ENCODE results near the gene SESN1. TPM values are rescaled to one million over a fixed set of nuclear protein-coding genes. Genes with fewer than 3 reads are reported as not detected.
"Not testable (repeated sequence)": the region's sequence is repeated elsewhere in the genome, so short reads cannot be mapped to it uniquely, and the experiment has no call there.

The SESN1 gene
- total RNA-seq, 1 experiment from 2014 or later, result 14.9 TPM

- in situ Hi-C loops (cut with HindIII; ENCODE audit: low pct_unique_long_range_greater_than_20kb, low sequenced_read_pairs), result no loop called here
- DNase-seq (ENCODE audit: low read depth), result no peak
Observed at GRCh38 chr6:108989700-108990099, 104.9 kb downstream of the SESN1 start.

DNA sequence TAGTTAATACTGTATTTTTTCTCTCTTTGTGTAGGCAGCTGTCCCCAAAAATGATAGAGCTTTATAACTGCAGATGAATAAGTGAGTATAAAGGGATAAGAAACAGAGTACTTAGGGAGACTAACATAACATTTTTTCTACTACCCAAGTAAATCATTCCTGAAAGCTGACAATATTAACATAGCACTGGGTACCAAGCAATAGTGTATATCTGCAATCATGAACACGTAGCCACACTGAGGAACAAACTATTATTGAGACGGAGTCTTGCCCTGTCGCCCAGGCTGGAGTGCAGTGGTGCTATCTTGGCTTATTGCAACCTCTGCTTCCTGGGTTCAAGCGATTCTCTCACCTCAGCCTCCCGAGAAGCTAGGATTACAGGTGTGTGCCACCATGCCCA, 105.9 kb downstream of the SESN1 start:
- in situ Hi-C loops (cut with HindIII; ENCODE audit: low pct_unique_long_range_greater_than_20kb, low sequenced_read_pairs), result no loop called here
- no peak for DNase-seq (ENCODE audit: low read depth)

GRCh38 chr6:108988296-108988695, 106.3 kb downstream of the SESN1 start:
- no peak for DNase-seq (ENCODE audit: low read depth)
- in situ Hi-C loops (cut with HindIII; ENCODE audit: low pct_unique_long_range_greater_than_20kb, low sequenced_read_pairs), result no loop called here

GRCh38 chr6:108987156-108987555, 107.5 kb downstream of the SESN1 start:
- DNase-seq (ENCODE audit: low read depth), result no peak
- in situ Hi-C loops (cut with HindIII; ENCODE audit: low pct_unique_long_range_greater_than_20kb, low sequenced_read_pairs), result no loop called here

- DNase-seq (ENCODE audit: low read depth), result no peak
- in situ Hi-C loops (cut with HindIII; ENCODE audit: low pct_unique_long_range_greater_than_20kb, low sequenced_read_pairs), result no loop called here
Observed at GRCh38 chr6:108985301-108985700, 109.3 kb downstream of the SESN1 start.

DNA sequence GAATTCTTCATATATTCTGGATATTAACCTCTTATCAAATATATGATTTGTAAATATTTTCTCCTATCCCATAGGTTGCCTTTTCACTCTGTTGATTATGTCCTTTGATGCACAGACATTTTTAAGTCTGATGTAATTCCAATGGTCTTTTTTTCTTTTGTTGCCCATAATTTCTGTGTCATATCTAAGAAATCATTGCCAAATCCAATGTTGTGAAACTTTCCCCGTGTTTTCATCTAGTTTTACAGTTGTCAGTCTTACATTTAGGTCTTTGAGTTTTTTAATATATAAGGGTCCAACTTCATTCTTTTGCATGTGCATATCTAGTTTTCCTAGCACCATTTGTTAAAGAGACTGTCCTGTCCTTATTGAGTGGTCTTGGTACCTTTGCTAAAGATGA, 111.5 kb downstream of the SESN1 start:
- no peak for DNase-seq (ENCODE audit: low read depth)
- in situ Hi-C loops (cut with HindIII; ENCODE audit: low pct_unique_long_range_greater_than_20kb, low sequenced_read_pairs), result no loop called here

- in situ Hi-C loops (cut with HindIII; ENCODE audit: low pct_unique_long_range_greater_than_20kb, low sequenced_read_pairs), result no loop called here
- no peak for DNase-seq (ENCODE audit: low read depth)
Observed at GRCh38 chr6:108982154-108983113, 112.2 kb downstream of the SESN1 start.

DNA sequence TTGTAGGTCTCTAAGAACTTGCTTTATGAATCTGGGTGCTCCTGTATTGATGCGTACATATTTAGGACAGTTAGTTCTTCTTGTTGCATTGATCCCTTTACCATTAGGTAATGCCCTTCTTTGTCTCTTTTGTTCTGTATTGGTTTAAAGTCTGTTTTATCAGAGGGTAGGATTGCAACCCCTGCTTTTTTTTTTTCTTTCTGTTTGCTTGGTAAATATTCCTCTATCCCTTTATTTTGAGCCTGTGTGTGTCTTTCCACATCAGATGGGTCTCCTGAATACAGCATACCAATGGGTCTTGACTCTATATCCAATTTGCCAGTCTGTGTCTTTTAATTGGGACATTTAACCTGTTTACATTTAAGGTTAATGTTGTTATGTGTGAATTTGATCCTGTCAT, 116.0 kb downstream of the SESN1 start:
- in situ Hi-C loops (cut with HindIII; ENCODE audit: low pct_unique_long_range_greater_than_20kb, low sequenced_read_pairs), result not testable (repeated sequence)

GRCh38 chr6:108974201-108974600, 120.4 kb downstream of the SESN1 start:
- in situ Hi-C loops (cut with HindIII; ENCODE audit: low pct_unique_long_range_greater_than_20kb, low sequenced_read_pairs), result no loop called here

More for the DNA sequence above, 116.0 kb downstream of the SESN1 start:
- DNase-seq (ENCODE audit: low read depth), result not testable (repeated sequence)

DNA sequence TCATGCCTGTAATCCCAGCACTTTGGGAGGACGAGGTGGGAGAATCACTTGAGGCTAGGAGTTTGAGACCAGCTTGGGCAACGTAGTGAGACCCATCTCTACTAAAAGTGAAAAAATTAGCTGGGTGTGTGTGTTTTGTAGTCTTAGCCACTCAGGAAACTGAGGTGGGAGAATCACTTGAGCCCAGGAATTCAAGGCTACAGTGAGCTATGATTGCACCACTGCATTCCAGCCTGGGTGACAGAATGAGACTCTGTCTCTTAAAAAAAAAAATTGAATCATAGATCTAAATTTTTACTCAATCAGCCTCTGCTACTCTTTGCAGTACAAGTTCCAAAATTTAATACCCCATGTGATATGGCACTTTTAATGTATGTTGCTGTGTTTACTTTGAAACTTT, 124.9 kb downstream of the SESN1 start:
- in situ Hi-C loops (cut with HindIII; ENCODE audit: low pct_unique_long_range_greater_than_20kb, low sequenced_read_pairs), result no loop called here
- DNase-seq (ENCODE audit: low read depth), result no peak

More at GRCh38 chr6:108974201-108974600, 120.4 kb downstream of the SESN1 start:
- no peak for DNase-seq (ENCODE audit: low read depth)

DNA sequence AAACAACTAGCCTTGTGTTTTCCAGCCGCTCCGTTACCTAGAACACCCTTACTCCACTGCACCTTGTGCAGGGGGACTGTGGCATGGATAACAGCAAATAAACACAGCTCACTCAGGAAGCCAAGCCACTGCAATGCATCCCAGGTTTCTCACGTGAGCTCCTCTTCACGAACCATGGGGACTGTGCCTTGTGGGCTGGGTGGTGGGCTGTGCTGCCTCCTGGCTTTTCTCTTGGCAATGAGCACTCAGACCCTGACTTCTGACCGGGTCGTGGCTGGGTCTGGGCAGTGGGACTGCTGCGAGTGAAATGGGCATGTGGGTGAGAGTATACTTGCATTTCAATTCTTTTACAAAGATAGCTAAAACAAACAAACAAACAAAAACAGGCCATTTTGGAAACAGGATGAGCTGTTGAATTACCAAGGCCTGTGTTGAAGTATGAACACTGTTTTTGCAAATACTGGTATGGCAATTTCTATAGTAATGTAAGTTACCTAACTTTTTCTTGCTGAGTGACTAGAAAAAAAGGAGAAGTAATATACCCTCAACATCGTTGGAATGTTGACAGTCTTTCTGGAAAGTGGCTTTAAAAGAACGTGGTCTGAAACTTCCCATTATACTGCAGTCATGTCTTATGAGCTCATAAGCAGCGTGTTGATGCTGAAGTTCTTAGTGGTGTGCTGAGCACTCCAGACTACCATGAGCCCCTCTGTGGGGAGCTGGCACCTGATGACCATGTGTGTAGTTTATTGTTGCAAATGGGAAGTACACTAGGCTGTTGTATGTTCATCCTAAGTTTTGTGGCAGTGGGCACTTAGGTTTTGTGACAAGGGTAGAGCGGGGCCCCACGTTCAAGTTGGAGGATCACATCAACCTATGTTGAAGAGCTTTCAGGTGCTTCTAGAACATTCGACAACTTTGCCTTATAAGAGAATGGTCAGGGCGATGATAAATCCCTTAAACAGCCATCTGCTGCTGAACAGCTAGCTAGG, 126.0 kb downstream of the SESN1 start:
- in situ Hi-C loops (cut with HindIII; ENCODE audit: low pct_unique_long_range_greater_than_20kb, low sequenced_read_pairs), result no loop called here
- no peak for DNase-seq (ENCODE audit: low read depth)

GRCh38 chr6:108966855-108967755, 127.5 kb downstream of the SESN1 start:
- in situ Hi-C loops (cut with HindIII; ENCODE audit: low pct_unique_long_range_greater_than_20kb, low sequenced_read_pairs), result no loop called here
- DNase-seq (ENCODE audit: low read depth), result peak; percentile 76

- in situ Hi-C loops (cut with HindIII; ENCODE audit: low pct_unique_long_range_greater_than_20kb, low sequenced_read_pairs), result no loop called here
- no peak for DNase-seq (ENCODE audit: low read depth)
Observed at GRCh38 chr6:108966251-108966650, 128.4 kb downstream of the SESN1 start.

DNA sequence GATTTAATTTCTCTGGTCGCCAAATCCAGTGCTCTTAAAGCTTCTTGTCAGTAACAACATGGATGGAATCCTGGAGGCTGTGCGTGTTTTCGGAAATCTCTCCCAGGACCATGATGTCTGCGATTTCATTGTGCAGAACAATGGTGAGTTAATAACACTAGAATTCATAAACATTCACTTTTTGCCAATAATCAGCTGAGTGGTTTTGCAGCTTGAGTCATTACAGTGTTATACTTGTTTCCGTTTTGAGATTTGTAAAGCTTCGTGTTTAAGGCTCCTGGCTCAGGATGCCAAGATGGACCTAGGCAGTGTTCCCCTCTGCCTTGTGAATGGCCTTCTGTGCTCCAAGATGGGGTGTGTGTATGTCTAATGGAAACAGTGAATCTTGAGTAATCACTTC, 132.7 kb downstream of the SESN1 start:
- in situ Hi-C loops (cut with HindIII; ENCODE audit: low pct_unique_long_range_greater_than_20kb, low sequenced_read_pairs), result no loop called here
- DNase-seq (ENCODE audit: low read depth), result no peak

DNA sequence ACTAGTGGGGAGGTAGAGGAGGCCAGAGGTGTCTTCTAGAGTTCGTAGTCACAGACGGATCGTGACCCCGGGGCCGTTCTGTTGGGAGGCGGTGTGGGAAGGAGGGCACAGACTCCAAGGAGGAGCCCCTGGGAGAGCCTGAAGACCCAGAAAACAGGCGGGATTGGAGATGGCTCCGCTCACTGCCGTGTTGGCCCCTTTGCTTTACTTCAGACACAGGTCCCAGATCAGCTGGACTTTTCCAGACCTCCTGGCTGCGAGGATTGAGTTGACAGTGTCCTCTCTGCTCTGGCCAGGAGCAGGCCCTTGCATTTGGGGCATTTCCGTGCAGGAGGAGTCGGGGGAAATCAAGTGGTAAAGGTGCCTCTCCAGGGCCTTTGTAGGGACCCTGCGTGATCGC, 133.6 kb downstream of the SESN1 start:
- DNase-seq (ENCODE audit: low read depth), result no peak
- in situ Hi-C loops (cut with HindIII; ENCODE audit: low pct_unique_long_range_greater_than_20kb, low sequenced_read_pairs), result no loop called here

DNA sequence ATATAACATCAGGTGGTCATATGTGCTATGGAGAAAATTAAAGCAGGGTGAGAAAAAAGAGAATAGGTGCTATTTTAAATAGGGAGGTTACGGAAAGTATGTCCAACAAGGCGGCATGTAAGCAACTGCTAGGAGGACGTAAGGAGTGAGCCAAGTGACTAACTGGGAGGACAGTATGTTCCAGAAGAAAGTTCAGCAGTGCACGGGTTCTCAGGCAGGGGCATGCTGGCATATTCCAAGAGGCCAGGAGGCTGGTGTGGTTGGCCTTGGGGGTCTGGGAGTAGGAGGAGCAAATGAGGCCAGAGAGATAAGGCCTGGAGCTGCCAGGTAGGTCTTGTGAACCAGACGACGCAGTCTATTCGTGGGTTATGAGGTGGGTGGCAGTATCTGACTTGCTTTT, 134.0 kb downstream of the SESN1 start:
- in situ Hi-C loops (cut with HindIII; ENCODE audit: low pct_unique_long_range_greater_than_20kb, low sequenced_read_pairs), result no loop called here
- no peak for DNase-seq (ENCODE audit: low read depth)

DNA sequence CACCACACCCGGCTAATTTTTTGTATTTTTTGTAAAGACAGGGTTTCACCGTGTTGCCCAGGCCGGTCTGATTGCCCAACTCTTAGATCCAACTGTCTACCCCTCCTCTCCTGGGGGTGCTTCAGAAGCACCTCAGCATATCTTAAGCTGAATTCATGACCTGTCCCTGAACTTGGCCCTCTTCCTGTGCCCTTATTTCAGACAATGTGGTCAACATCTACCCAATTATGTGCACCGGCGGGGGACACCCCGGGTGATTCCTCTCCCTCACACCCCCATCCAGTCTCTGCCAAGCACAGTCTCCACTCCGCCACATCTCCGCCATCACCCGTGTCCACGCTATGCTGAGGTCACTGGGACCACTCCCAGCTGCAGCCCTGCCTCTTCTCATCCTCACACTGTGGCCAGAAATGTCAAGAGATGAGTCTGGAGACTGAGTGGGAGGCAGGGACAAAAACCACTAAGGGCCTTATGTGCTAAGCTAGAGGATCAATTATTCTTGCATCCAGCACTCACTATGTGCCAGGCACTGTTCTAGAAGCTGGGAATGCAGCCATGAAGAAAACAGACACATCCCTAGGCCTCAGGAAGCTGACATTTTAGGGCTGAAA, 134.6 kb downstream of the SESN1 start:
- in situ Hi-C loops (cut with HindIII; ENCODE audit: low pct_unique_long_range_greater_than_20kb, low sequenced_read_pairs), result no loop called here
- no peak for DNase-seq (ENCODE audit: low read depth)

Data from Caki2 (cell line).